ENCODE results near the gene IP6K3.

The IP6K3 gene

DNA sequence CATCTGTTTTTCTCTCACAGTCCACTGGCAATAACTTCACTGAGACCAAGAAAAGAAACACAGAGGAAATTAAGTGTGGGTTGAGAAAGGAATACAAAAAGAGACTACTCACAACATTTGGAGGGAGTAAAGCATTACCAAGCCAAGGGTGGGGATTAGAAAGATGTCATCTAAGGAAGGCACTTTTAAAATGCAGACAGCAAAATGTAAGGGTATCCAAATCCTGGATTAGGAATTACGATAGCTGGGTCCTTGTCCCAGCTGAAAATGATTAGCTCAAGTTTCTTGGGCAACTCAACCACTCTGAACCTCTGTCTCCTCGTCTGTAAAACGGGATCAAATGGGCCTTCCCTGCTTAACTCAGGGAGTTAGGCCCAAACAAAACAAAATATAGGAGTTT lies 40.0 kb upstream of the IP6K3 start:
- peaks cover 26 to 52% (median 36%) of the 10 kb centered on the region in 3 donors for H3K36me3 ChIP-seq
- peaks cover 0 to 40% (median 31%) of the 10 kb centered on the region in 4 donors for H3K4me1 ChIP-seq
- no peak overlapping the region for H3K4me3 ChIP-seq
- TF ChIP-seq, protein P1, sequence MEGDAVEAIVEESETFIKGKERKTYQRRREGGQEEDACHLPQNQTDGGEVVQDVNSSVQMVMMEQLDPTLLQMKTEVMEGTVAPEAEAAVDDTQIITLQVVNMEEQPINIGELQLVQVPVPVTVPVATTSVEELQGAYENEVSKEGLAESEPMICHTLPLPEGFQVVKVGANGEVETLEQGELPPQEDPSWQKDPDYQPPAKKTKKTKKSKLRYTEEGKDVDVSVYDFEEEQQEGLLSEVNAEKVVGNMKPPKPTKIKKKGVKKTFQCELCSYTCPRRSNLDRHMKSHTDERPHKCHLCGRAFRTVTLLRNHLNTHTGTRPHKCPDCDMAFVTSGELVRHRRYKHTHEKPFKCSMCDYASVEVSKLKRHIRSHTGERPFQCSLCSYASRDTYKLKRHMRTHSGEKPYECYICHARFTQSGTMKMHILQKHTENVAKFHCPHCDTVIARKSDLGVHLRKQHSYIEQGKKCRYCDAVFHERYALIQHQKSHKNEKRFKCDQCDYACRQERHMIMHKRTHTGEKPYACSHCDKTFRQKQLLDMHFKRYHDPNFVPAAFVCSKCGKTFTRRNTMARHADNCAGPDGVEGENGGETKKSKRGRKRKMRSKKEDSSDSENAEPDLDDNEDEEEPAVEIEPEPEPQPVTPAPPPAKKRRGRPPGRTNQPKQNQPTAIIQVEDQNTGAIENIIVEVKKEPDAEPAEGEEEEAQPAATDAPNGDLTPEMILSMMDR (IDR thresholded peaks at IDR 0.05), result no peak
- no peak overlapping the region for H3K27ac ChIP-seq
- no peaks in the 10 kb centered on the region for H3K27me3 ChIP-seq
- DNase-seq, result no peak
- H3K9me3 ChIP-seq, result no peaks in the 10 kb centered on the region
- intact Hi-C loops (cut with DNase I; ENCODE audit: low total_unique reads), result no loop called here

- Histone ChIP-seq H3K4me3 (no peak overlapping the region), H3K36me3 (peaks cover 33 to 62% (median 45%) of the 10 kb centered on the region in 3 donors), H3K27ac (no peak overlapping the region), H3K27me3 (no peaks in the 10 kb centered on the region), H3K4me1 (peaks cover 0 to 48% (median 34%) of the 10 kb centered on the region in 4 donors), H3K9me3 (no peaks in the 10 kb centered on the region)
- TF ChIP-seq, protein P1 (IDR thresholded peaks at IDR 0.05), result no peak
- intact Hi-C loops (cut with DNase I; ENCODE audit: low total_unique reads), result no loop called here
- DNase-seq, result no peak
These were observed 39.1 kb upstream of the IP6K3 start for GRCh38 chr6:33785778-33786177.

GRCh38 chr6:33784787-33785186 lies 38.1 kb upstream of the IP6K3 start:
- intact Hi-C loops (cut with DNase I; ENCODE audit: low total_unique reads), result no loop called here
- TF ChIP-seq, protein P1 (IDR thresholded peaks at IDR 0.05), result no peak

DNA sequence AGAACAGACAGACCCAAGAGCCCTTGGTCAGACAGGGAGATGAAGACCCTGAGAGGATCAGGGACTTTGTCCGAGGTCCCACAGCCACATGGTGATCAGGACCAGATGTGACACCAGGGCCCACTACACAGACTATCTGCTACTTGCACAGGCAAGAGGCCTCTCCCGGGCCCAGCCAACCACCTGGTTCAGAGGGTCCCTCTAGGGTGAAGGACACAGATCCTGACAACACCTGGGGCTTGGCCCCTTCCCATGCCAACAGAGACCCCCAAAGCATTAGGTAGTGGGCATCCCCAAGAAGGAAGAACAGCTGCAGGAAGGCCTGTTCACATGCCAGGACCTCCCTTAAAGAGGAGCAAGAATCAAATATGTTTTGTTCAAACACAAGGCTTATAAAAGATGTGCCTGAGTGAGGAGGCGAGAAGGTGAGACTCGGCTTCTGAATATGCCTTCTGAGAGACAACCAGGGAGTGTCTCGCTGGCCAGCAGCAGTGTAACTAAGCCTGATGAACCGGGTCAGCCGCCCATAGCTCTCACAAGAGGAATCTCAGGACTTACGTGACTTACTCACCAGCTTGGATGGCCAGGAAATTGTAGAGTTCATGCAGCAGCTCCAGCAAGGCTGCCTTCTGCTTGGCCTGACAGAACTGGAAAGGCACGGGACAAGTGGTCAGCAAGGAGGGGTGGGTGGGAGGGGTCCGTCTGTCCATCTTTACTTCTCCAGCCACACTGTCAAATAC lies 37.2 kb upstream of the IP6K3 start:
- TF ChIP-seq, protein P1 (IDR thresholded peaks at IDR 0.05), result no peak
- DNase-seq, result no peak
- no peak overlapping the region for H3K27ac ChIP-seq
- H3K27me3 ChIP-seq, result no peaks in the 10 kb centered on the region
- intact Hi-C loops (cut with DNase I; ENCODE audit: low total_unique reads), result no loop called here
- peaks cover 0 to 43% (median 34%) of the 10 kb centered on the region in 4 donors for H3K4me1 ChIP-seq
- peaks cover 51 to 80% (median 63%) of the 10 kb centered on the region in 3 donors for H3K36me3 ChIP-seq
- H3K4me3 ChIP-seq, result no peak overlapping the region
- no peaks in the 10 kb centered on the region for H3K9me3 ChIP-seq

More at GRCh38 chr6:33784787-33785186, 38.1 kb upstream of the IP6K3 start:
- DNase-seq, result no peak
- Histone ChIP-seq H3K4me3 (no peak overlapping the region), H3K36me3 (peaks cover 43 to 72% (median 55%) of the 10 kb centered on the region in 3 donors), H3K27me3 (no peaks in the 10 kb centered on the region), H3K4me1 (peaks cover 0 to 48% (median 34%) of the 10 kb centered on the region in 4 donors), H3K9me3 (no peaks in the 10 kb centered on the region), H3K27ac (no peak overlapping the region)

- peaks cover 65 to 88% (median 77%) of the 10 kb centered on the region in 3 donors for H3K36me3 ChIP-seq
- no peak for DNase-seq
- TF ChIP-seq, protein P1 (IDR thresholded peaks at IDR 0.05), result no peak
- peaks cover 0 to 38% (median 29%) of the 10 kb centered on the region in 4 donors for H3K4me1 ChIP-seq
- intact Hi-C loops (cut with DNase I; ENCODE audit: low total_unique reads), result no loop called here
- H3K4me3 ChIP-seq, result no peak overlapping the region
- no peaks in the 10 kb centered on the region for H3K27me3 ChIP-seq
- no peak overlapping the region for H3K27ac ChIP-seq
- no peaks in the 10 kb centered on the region for H3K9me3 ChIP-seq
These were observed 35.9 kb upstream of the IP6K3 start for GRCh38 chr6:33782561-33782960.

Measured in tibial artery (tissue), 4 donors.